ENCODE results near the gene NFKBIE.

The NFKBIE gene

GRCh38 chr6:44286747-44287146 is 21.4 kb upstream of the NFKBIE start:
- Histone ChIP-seq H2AFZ (ENCODE audit: low read length) (no peak overlapping the region), H4K20me1 (ENCODE audit: insufficient read depth, low read length) (no peaks in the 10 kb centered on the region), H3K79me2 (ENCODE audit: insufficient read depth, low read length) (no peaks in the 10 kb centered on the region), H3K9ac (ENCODE audit: low read length) (no peak overlapping the region), H3K9me3 (ENCODE audit: low read length) (no peaks in the 10 kb centered on the region), H3K4me1 (ENCODE audit: insufficient read depth, low read length, severe bottlenecking) (no peaks in the 10 kb centered on the region), H3K4me2 (ENCODE audit: low read length) (no peak overlapping the region), H3K27me3 (ENCODE audit: insufficient read depth, low read length) (0 out of 2 replicates have a peak, but pooled peaks cover 3% of the 10 kb centered on the region), H3F3A (ENCODE audit: insufficient read depth, low read length) (no peaks in the 10 kb centered on the region), H3K27ac (ENCODE audit: low read depth, low read length, poor library complexity, severe bottlenecking) (no peak overlapping the region), H3K4me3 (ENCODE audit: low read depth, low read length, poor library complexity, severe bottlenecking) (no peak overlapping the region), H3K9me2 (ENCODE audit: low read depth, low read length) (no peaks in the 10 kb centered on the region), H3K36me3 (ENCODE audit: insufficient read depth, low read length) (no peaks in the 10 kb centered on the region)
- no peak; the same call in 1 of the 2 replicates for TF ChIP-seq CTCF (IDR thresholded peaks at IDR 0.05; ENCODE audit: low read length)
- no peak for TF ChIP-seq EZH2 (IDR thresholded peaks at IDR 0.05; ENCODE audit: borderline replicate concordance, low read length)

GRCh38 chr6:44286285-44286565 is 20.9 kb upstream of the NFKBIE start:
- Histone ChIP-seq H3K79me2 (ENCODE audit: insufficient read depth, low read length) (no peaks in the 10 kb centered on the region), H3K4me2 (ENCODE audit: low read length) (no peak overlapping the region), H3K9me2 (ENCODE audit: low read depth, low read length) (no peaks in the 10 kb centered on the region), H3K27ac (ENCODE audit: low read depth, low read length, poor library complexity, severe bottlenecking) (no peak overlapping the region), H3F3A (ENCODE audit: insufficient read depth, low read length) (no peaks in the 10 kb centered on the region), H3K9ac (ENCODE audit: low read length) (no peak overlapping the region), H3K27me3 (ENCODE audit: insufficient read depth, low read length) (0 out of 2 replicates have a peak, but pooled peaks cover 3% of the 10 kb centered on the region), H3K9me3 (ENCODE audit: low read length) (no peaks in the 10 kb centered on the region), H2AFZ (ENCODE audit: low read length) (no peak overlapping the region), H3K36me3 (ENCODE audit: insufficient read depth, low read length) (no peaks in the 10 kb centered on the region), H3K4me3 (ENCODE audit: low read depth, low read length, poor library complexity, severe bottlenecking) (no peak overlapping the region), H3K4me1 (ENCODE audit: insufficient read depth, low read length, severe bottlenecking) (no peaks in the 10 kb centered on the region), H4K20me1 (ENCODE audit: insufficient read depth, low read length) (no peaks in the 10 kb centered on the region)
- no peak for TF ChIP-seq EZH2 (IDR thresholded peaks at IDR 0.05; ENCODE audit: borderline replicate concordance, low read length)
- TF ChIP-seq CTCF (IDR thresholded peaks at IDR 0.05; ENCODE audit: low read length), result no peak

- Histone ChIP-seq H3F3A (ENCODE audit: insufficient read depth, low read length) (no peaks in the 10 kb centered on the region), H3K4me2 (ENCODE audit: low read length) (no peak overlapping the region), H4K20me1 (ENCODE audit: insufficient read depth, low read length) (no peaks in the 10 kb centered on the region), H3K27ac (ENCODE audit: low read depth, low read length, poor library complexity, severe bottlenecking) (no peak overlapping the region), H3K79me2 (ENCODE audit: insufficient read depth, low read length) (no peaks in the 10 kb centered on the region), H2AFZ (ENCODE audit: low read length) (no peak overlapping the region), H3K9me3 (ENCODE audit: low read length) (no peaks in the 10 kb centered on the region), H3K36me3 (ENCODE audit: insufficient read depth, low read length) (no peaks in the 10 kb centered on the region), H3K9ac (ENCODE audit: low read length) (no peak overlapping the region), H3K4me3 (ENCODE audit: low read depth, low read length, poor library complexity, severe bottlenecking) (no peak overlapping the region), H3K9me2 (ENCODE audit: low read depth, low read length) (no peaks in the 10 kb centered on the region), H3K27me3 (ENCODE audit: insufficient read depth, low read length) (0 out of 2 replicates have a peak, but pooled peaks cover 3% of the 10 kb centered on the region), H3K4me1 (ENCODE audit: insufficient read depth, low read length, severe bottlenecking) (no peaks in the 10 kb centered on the region)
- TF ChIP-seq EZH2 (IDR thresholded peaks at IDR 0.05; ENCODE audit: borderline replicate concordance, low read length) (no peak), CTCF (IDR thresholded peaks at IDR 0.05; ENCODE audit: low read length) (no peak)
Measured at GRCh38 chr6:44285552-44286284, 20.4 kb upstream of the NFKBIE start.

All from OCI-LY1 (cell line).